ENCODE measurements around the gene AFG1L.

DNA sequence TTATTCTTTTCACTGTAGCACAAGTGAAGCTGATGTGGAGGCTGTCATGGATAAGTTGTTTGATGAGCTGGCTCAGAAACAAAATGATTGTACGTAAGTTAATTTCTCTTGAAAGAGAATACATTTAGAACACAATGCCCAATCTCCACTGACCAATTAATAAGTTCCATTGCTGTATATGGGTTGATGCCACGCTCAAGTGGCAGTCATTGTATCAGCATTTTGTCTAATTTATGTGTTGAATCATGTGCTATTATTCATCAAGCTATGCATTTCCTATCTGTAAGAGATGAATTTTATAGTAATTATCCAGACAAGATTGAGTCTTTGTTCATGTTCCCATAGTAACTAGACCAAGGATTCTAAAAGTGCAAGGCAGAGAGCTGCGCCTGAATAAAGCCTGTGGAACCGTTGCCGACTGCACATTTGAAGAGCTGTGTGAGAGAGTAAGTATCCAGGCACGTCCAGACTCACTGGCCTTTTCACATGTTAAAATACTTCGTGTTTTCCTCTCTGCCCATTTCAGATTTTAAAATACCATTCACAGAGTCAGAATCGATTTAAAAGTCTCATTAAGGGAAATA, 182.1 kb downstream of the AFG1L start:
- TF ChIP-seq, protein P1, sequence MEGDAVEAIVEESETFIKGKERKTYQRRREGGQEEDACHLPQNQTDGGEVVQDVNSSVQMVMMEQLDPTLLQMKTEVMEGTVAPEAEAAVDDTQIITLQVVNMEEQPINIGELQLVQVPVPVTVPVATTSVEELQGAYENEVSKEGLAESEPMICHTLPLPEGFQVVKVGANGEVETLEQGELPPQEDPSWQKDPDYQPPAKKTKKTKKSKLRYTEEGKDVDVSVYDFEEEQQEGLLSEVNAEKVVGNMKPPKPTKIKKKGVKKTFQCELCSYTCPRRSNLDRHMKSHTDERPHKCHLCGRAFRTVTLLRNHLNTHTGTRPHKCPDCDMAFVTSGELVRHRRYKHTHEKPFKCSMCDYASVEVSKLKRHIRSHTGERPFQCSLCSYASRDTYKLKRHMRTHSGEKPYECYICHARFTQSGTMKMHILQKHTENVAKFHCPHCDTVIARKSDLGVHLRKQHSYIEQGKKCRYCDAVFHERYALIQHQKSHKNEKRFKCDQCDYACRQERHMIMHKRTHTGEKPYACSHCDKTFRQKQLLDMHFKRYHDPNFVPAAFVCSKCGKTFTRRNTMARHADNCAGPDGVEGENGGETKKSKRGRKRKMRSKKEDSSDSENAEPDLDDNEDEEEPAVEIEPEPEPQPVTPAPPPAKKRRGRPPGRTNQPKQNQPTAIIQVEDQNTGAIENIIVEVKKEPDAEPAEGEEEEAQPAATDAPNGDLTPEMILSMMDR (IDR thresholded peaks at IDR 0.05) = no peak
- TF ChIP-seq POLR2A (IDR thresholded peaks at IDR 0.05) (no peak), EP300 (IDR thresholded peaks at IDR 0.05) (no peak)
